OCI-LY7 (cell line): ENCODE measurements around the gene HLCS.

Experiments
- CTCF ChIP-seq: fragments of 200-600 bp; sonication (generic); conservative IDR thresholded peaks from 2 replicates; pipeline ENCODE4 v1.5.1; 2014; ENCODE audit warnings: mild to moderate bottlenecking, antibody characterized with exemption, low read length, moderate library complexity, mixed read lengths
- EZH2phosphoT487 ChIP-seq: fragments of 200-600 bp; sonication (generic); IDR thresholded peaks from 2 replicates; pipeline ENCODE4 v1.6.1; 2018; ENCODE audit warnings: low read depth, borderline replicate concordance, mild to moderate bottlenecking, mixed run types, antibody characterized with exemption, low read length, moderate library complexity, mixed read lengths

GRCh38 chr21:36816561-36817130, 149.8 kb downstream of the HLCS start:
- TF ChIP-seq CTCF (no peak), EZH2phosphoT487 (no peak)
